Gastroesophageal sphincter (tissue), 3 donors: ENCODE data around the gene SH3RF1.
"Not testable (repeated sequence)": the region's sequence is repeated elsewhere in the genome, so short reads cannot be mapped to it uniquely, and the experiment has no call there.

Experiments used
- POLR2A ChIP-seq, 2 donors: fragments of 450-650 bp; IDR thresholded peaks; one replicate each; pipeline ENCODE4 v1.6.1; 2017; ENCODE audit warnings: antibody characterized with exemption in 2 of 2, mild to moderate bottlenecking in 2 of 2, moderate library complexity in 1 of 2
- TF ChIP-seq, protein P1 (sequence below), 4 experiments: fragments of 200-600 bp in 2 of 4; fragments of 450-650 bp in 2 of 4; sonication (generic) in 1 of 4; IDR thresholded peaks; one replicate each; pipeline ENCODE4 v1.5.1; 2017 to 2019; ENCODE audit warnings: antibody characterized with exemption in 4 of 4, mild to moderate bottlenecking in 2 of 4, moderate library complexity in 2 of 4

DNA sequence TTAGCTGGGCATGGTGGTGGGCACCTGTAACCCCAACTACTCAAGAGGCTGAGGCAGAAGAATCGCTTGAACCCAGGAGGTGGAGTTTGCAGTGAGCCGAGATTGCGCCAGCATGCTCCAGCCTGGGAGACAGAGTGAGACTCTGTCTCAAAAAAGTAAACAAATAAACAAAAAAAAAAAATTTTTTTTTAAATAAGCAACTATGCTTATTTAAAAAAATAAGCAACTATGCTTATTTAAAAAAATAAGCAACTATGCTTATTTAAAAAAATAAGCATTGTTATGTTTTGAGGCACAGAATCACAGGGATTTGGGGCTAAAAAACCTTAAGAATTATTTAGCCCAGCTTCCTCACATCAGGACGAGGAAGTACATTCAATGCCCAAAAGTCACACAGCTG, 92.7 kb downstream of the SH3RF1 start:
- TF ChIP-seq, protein P1, sequence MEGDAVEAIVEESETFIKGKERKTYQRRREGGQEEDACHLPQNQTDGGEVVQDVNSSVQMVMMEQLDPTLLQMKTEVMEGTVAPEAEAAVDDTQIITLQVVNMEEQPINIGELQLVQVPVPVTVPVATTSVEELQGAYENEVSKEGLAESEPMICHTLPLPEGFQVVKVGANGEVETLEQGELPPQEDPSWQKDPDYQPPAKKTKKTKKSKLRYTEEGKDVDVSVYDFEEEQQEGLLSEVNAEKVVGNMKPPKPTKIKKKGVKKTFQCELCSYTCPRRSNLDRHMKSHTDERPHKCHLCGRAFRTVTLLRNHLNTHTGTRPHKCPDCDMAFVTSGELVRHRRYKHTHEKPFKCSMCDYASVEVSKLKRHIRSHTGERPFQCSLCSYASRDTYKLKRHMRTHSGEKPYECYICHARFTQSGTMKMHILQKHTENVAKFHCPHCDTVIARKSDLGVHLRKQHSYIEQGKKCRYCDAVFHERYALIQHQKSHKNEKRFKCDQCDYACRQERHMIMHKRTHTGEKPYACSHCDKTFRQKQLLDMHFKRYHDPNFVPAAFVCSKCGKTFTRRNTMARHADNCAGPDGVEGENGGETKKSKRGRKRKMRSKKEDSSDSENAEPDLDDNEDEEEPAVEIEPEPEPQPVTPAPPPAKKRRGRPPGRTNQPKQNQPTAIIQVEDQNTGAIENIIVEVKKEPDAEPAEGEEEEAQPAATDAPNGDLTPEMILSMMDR (IDR thresholded peaks at IDR 0.05): not testable (repeated sequence)
- not testable (repeated sequence) for TF ChIP-seq POLR2A (IDR thresholded peaks at IDR 0.05)
